ENCODE results near the gene SDK1. TPM values are rescaled to one million over a fixed set of nuclear protein-coding genes. Genes with fewer than 3 reads are reported as not detected.

The SDK1 gene
- total RNA-seq, 1 donor from 2014 or later, result 37.6 TPM

GRCh38 chr7:4015371-4015770 is 714.3 kb downstream of the SDK1 start:
- no peak overlapping the region for H3K27ac Mint-ChIP-seq
- H3K27me3 Mint-ChIP-seq, result no peaks in the 10 kb centered on the region
- H3K9me3 Mint-ChIP-seq (ENCODE audit: low read depth), result peaks cover 20% of the 10 kb centered on the region
- no peak for DNase-seq (ENCODE audit: low spot score, unreplicated experiment)
- TF ChIP-seq CTCF (IDR thresholded peaks at IDR 0.05; ENCODE audit: unreplicated experiment), result no peak
- H3K4me1 Mint-ChIP-seq (ENCODE audit: low read depth), result peaks cover 2% of the 10 kb centered on the region
- H3K4me3 Mint-ChIP-seq (ENCODE audit: low read depth), result no peak overlapping the region
- peaks cover 48% of the 10 kb centered on the region for H3K36me3 Mint-ChIP-seq (ENCODE audit: insufficient read depth)

- Mint-ChIP-seq H3K4me3 (ENCODE audit: low read depth) (no peak overlapping the region), H3K36me3 (ENCODE audit: insufficient read depth) (peaks cover 54% of the 10 kb centered on the region)
Measured at GRCh38 chr7:4015996-4016395, 714.9 kb downstream of the SDK1 start.

GRCh38 chr7:4017081-4017480 is 716.0 kb downstream of the SDK1 start:
- Mint-ChIP-seq H3K27me3 (no peaks in the 10 kb centered on the region), H3K4me3 (ENCODE audit: low read depth) (no peak overlapping the region), H3K36me3 (ENCODE audit: insufficient read depth) (peaks cover 52% of the 10 kb centered on the region), H3K4me1 (ENCODE audit: low read depth) (peaks cover 2% of the 10 kb centered on the region), H3K27ac (no peak overlapping the region), H3K9me3 (ENCODE audit: low read depth) (peaks cover 26% of the 10 kb centered on the region)
- TF ChIP-seq CTCF (IDR thresholded peaks at IDR 0.05; ENCODE audit: unreplicated experiment), result no peak
- no peak for DNase-seq (ENCODE audit: low spot score, unreplicated experiment)

More at GRCh38 chr7:4015996-4016395, 714.9 kb downstream of the SDK1 start:
- H3K4me1 Mint-ChIP-seq (ENCODE audit: low read depth), result peaks cover 2% of the 10 kb centered on the region
- H3K9me3 Mint-ChIP-seq (ENCODE audit: low read depth), result peaks cover 23% of the 10 kb centered on the region
- no peaks in the 10 kb centered on the region for H3K27me3 Mint-ChIP-seq
- DNase-seq (ENCODE audit: low spot score, unreplicated experiment), result no peak
- no peak overlapping the region for H3K27ac Mint-ChIP-seq
- TF ChIP-seq CTCF (IDR thresholded peaks at IDR 0.05; ENCODE audit: unreplicated experiment), result no peak

GRCh38 chr7:4017785-4018184 is 716.7 kb downstream of the SDK1 start:
- no peaks in the 10 kb centered on the region for H3K27me3 Mint-ChIP-seq
- H3K4me1 Mint-ChIP-seq (ENCODE audit: low read depth), result no peaks in the 10 kb centered on the region
- DNase-seq (ENCODE audit: low spot score, unreplicated experiment), result no peak
- H3K9me3 Mint-ChIP-seq (ENCODE audit: low read depth), result peaks cover 26% of the 10 kb centered on the region
- peaks cover 50% of the 10 kb centered on the region for H3K36me3 Mint-ChIP-seq (ENCODE audit: insufficient read depth)
- H3K27ac Mint-ChIP-seq, result no peak overlapping the region
- no peak for TF ChIP-seq CTCF (IDR thresholded peaks at IDR 0.05; ENCODE audit: unreplicated experiment)
- no peak overlapping the region for H3K4me3 Mint-ChIP-seq (ENCODE audit: low read depth)

- no peak overlapping the region for H3K27ac Mint-ChIP-seq
- no peak for DNase-seq (ENCODE audit: low spot score, unreplicated experiment)
- H3K4me3 Mint-ChIP-seq (ENCODE audit: low read depth), result no peak overlapping the region
- H3K9me3 Mint-ChIP-seq (ENCODE audit: low read depth), result peaks cover 26% of the 10 kb centered on the region
- no peaks in the 10 kb centered on the region for H3K27me3 Mint-ChIP-seq
- H3K36me3 Mint-ChIP-seq (ENCODE audit: insufficient read depth), result peaks cover 50% of the 10 kb centered on the region
- H3K4me1 Mint-ChIP-seq (ENCODE audit: low read depth), result peaks cover 9% of the 10 kb centered on the region
- no peak for TF ChIP-seq CTCF (IDR thresholded peaks at IDR 0.05; ENCODE audit: unreplicated experiment)
Measured at GRCh38 chr7:4018601-4019316, 717.7 kb downstream of the SDK1 start.
